HT1080 (cell line): ENCODE measurements around the gene NETO1. TPM values are rescaled to one million over a fixed set of nuclear protein-coding genes. Genes with fewer than 3 reads are reported as not detected.

Experiments used
- DNase-seq: peaks from one replicate; pipeline ENCODE4 v3.0.0-alpha.2; 2015; ENCODE audit warnings: low read depth
- small RNA-seq: library from RNA; depleted of rRNA; stranded (forward); fragments of <200 nt; gene quantifications from one replicate; pipeline ENCODE3, GENCODE V24; 2014
- total RNA-seq: library from RNA; depleted of rRNA; stranded (reverse); fragments of >200 nt; shearing (Covaris generic); gene quantifications from 2 replicates; pipeline ENCODE4 v1.2.3, GENCODE V29; 2014

NETO1 gene
- total RNA-seq, 1 experiment from 2014 or later, result not detected

- no peak for DNase-seq
These were observed 140.0 kb downstream of the NETO1 start for GRCh38 chr18:72727776-72728175.

- DNase-seq, result peak; percentile 10
These were observed 140.6 kb downstream of the NETO1 start for GRCh38 chr18:72727038-72727655.

DNA sequence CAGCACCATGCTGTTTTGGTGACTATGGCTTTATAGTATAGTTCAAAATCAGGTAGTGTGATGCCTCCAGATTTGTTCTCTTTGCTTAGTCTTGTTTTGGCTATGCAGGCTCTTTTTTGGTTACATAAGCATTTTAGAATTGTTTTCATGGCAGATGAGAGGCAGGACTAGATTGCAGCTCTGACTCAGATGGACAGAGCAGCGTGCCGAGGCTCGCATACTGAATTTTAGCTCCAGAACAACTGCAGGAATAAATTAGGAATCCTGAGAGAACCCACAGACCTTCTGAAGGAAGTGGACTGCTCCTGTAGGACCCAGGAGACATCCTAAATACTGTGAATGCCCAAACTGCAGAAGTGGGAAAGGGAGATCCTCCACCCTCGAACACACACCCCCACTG, 141.6 kb downstream of the NETO1 start:
- DNase-seq, result no peak

GRCh38 chr18:72721330-72721729, 146.5 kb downstream of the NETO1 start:
- no peak for DNase-seq

DNA sequence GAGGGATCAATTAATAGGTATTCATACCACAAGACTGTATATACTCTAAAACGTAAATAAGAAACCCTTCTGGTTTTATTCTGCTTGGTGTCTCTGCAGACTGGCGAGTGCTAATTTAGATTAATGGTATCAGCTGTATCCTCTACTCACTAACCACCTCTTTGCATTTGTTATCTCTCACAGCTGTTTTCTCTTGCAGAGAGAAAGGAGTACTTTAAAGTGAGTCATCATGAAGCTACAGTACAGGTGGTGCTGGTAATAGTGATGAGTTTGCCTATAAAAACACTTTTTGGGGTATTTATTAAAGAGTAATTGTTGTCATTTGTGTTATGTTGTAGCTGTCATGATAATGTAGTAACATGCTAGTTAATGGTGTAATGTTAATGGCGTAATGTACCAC, 147.7 kb downstream of the NETO1 start:
- no peak for DNase-seq

DNA sequence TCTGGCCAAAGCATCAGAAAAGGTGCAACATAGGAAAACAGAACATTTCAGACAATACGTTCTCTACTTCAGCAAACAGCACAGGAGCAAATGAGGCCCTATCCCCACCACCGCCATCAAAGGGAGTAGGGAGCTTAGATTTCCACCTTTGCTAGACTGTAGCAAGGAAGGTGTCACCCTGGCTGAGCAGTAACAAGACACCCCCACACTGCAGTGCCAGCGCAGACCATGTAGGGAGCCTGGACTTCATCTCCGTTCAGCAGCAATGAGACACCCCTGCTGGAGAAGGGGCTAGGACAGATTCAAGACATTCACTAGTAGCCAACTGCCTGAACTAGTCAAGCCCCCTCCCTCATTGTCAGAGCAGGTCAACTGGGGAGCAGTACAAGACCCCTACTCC, 163.6 kb downstream of the NETO1 start:
- DNase-seq, result no peak

DNA sequence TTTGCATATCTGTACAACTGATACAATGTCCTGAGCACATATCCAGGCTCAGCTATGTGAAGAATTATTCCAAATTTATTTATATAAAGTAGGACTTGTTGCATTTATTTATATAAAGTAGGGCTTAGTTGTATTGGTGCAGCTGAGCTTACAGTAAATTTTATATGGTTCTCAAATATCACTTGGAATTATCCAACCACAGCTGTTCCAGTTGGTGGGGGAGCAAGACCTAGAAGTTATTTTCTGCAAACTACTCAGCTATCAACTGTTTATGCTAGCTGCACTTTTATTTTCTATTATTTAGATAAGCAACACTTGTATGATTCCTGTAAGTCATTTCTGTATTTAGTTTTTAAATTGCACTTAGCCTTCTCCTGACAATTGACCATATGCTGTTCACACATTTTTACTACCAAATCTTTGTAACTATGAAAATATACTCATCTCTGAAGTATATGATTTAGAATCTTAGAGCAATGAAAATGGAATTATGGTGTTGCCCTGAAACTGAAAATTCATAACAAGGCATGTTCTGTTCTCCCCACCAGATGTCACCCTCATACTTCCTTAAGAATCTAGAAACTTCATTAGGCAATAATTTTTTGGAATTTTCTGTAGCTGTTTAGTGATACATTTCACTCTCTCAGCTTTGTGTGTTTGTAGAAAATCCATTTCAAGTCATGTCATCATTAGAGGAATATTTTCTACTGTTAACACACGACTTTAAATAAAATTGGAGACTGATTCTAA, 166.7 kb downstream of the NETO1 start:
- peak; percentile 5 for DNase-seq

DNA sequence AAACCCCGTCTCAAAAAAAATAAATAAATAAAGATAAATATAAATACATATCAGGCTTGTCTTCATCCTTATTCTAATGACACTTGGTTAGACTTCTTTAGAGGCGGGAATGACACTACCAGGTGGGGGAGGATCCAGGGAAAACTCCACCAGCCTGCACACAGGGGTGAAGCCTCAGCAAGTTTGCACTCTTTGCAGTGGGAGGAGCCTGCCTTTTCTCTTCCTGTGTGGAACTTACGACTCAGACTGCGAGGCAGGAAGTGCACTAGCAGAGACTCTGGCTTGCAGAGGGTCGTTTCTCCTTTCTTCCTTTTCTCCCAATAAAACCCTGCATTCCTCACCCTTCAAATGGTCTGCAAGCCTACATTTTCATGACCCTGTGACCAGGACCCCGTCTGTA, 170.1 kb downstream of the NETO1 start:
- DNase-seq, result no peak

GRCh38 chr18:72692595-72692994, 175.2 kb downstream of the NETO1 start:
- no peak for DNase-seq

Small RNA genes lying within 50 kb of the gene (small RNA-seq; reads per million reads assigned to genes)
- gene MIR548AV (not detected), gene RNA5SP460 (3.3 reads per million, percentile 86 among the genes with 10 or more reads in this experiment)
